Left cardiac atrium (tissue), 4 donors: Measurements from ENCODE around the gene VAMP7. TPM values are rescaled to one million over a fixed set of nuclear protein-coding genes. Genes with fewer than 3 reads are reported as not detected.
"Not testable (repeated sequence)": the region's sequence is repeated elsewhere in the genome, so short reads cannot be mapped to it uniquely, and the experiment has no call there.

Experiments used
- ATAC-seq, 2 donors: fragments of 200-7000 bp; cut with Tn5 transposase; one replicate each; pipeline ENCODE4 v1.9.1; 2020; ENCODE audit warnings: mild to moderate bottlenecking in 2 of 2, moderate library complexity in 2 of 2
- DNase-seq: peaks from one replicate; pipeline ENCODE4 v3.0.0-alpha.2; 2020
- intact Hi-C, 2 donors: fragments of 100-400 bp; cut with DNase I; formaldehyde crosslinking; loops; one replicate each; pipeline versions ENCODE4 v1.14.1 to v1.15.1; 2022 to 2023
- total RNA-seq, 2 donors: library from RNA; stranded (reverse); fragmentation: NEBNext Ultra II Directional; extraction: Animal tissue kit (Norgen Biotek cat#: 25700); gene quantifications; one replicate each; pipeline ENCODE4 v1.2.1, GENCODE V29; 2021
- donor health status: DM: no; HTN: yes; CAD: no.
- donor health status: DM: no; HTN: yes; CAD: no; lungs with severe emphysema.
- donor health status: DM: yes; HTN: yes; CAD: no.
- donor health status: Dilated cardiomyopathy.

Gene VAMP7
- total RNA-seq, 2 donors from 2014 or later: 20.9 to 22.8 TPM

DNA sequence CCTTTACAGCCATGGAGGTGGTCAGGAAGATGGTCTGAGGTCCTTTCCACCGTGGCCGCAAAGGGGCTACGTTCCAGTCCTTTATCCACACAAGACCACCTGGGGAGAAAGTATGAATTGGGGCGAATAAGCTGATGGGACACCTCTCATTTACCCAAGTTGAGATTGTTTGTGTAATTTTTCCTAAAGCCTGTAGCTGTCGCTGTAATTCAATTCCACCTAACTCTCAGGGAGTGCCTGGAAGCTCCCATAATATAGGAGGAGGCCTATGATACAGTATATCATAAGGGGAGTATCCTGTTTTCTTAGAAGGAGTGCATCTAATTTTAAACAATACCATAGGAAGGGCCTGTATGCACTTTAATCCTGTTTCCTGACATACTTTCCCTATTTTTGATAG is 90.5 kb downstream of the VAMP7 start:
- ATAC-seq, DNase-seq, intact Hi-C loops: not testable (repeated sequence)

DNA sequence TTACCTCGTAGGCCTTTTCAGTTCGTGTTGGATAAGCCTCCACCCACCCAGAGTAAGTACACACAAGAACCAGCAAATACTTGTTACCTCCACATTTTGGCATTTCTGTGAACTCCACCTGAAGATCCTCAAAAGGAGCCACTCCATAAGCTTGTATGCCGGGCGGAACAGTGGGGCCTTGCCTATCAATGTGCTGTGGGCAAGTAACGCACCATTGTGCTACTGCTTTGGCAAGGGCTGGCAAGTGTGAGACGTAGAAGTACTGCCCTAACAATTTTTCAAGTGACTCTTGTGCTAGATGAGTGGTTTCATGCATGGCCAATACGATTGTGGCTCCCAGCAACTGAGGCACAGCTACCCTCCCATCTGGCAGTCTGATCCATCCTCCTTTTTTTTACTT is 91.1 kb downstream of the VAMP7 start:
- ATAC-seq, intact Hi-C loops: not testable (repeated sequence)

DNA sequence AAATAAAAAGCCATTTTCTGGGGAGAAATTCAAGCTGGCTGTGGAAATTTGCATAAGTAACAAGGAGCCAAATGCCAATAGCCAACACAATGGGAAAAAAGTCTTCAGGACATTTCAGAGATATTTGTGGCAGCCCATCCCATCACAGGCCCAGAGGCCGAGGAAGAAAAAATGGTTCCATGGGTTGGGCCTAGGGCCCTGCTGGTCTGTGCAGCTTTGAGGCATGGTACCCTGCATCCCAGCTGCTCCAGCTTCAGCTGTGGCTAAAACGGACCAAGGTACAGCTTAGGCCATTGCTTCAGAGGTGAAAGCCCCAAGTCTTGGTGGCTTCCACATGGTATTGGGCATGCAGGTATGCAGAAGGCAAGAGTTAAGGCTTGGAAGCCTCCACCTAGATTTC is 102.2 kb downstream of the VAMP7 start:
- DNase-seq (no peak), ATAC-seq (no peak)
- intact Hi-C loops: no loop called here

More for the DNA sequence above, 91.1 kb downstream of the VAMP7 start:
- not testable (repeated sequence) for DNase-seq

DNA sequence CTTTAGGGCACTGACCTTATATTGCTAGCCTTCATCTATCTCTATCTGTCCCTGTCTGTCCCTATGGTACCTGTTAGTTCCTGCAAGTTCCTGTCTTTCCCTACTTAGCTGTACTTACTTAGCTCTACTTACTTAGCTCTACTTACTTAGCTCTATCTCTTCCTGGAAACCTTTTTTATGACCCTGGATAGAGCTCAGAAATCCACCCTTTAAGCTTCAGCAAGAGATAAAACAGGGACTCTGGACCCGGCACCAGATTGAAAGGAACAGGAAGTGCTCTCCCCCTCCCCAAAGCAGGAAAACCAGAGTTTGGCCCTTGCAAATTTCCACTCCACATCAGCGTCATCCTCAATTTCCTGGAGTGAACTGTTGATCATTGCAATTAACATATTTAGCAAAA is 104.1 kb downstream of the VAMP7 start:
- intact Hi-C loops: no loop called here
- DNase-seq: no peak
- no peak for ATAC-seq

DNA sequence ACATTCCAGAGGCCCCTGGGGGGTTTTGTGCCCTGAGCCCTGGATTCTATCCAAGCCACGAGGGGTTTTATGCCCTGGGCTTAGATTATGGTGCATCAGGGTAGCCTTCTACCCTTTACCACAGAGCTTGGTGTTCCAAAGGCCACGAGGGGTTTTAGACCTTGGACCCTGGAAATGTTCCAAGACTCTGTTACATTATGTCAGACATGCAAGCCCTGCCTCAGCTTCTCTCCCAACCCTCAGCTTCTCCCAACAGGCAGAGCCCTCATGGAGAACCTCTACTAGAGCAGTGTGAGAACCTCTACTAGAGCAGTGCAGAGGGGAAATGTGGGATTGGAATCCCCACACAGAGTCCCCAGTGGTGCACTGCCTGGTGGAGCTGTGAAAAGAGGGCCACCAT is 105.8 kb downstream of the VAMP7 start:
- ATAC-seq, DNase-seq, intact Hi-C loops: not testable (repeated sequence)

DNA sequence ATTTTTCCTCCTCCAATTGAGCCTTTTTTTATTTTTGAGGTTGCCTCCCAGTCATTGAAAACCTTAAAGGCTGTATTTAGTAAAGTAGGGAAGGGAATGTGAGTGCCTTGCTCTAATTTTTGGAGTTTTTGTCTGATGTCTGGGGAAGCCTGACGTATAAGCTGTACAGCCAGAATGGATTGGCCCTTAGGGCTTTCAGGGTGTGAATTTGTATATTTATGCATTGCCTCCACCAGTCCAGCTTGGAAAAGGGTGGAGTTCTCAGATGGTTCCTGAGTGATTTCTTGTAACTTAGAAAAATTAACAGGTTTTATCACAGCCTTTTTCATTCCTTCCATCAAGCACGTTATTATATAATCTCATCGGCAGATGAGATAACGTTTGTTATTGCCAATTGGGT is 107.7 kb downstream of the VAMP7 start:
- no peak for ATAC-seq
- no peak for DNase-seq
- intact Hi-C loops: no loop called here

Other genes starting within 250 kb of the VAMP7 start
- not detected for gene IL9R, start 116.4 kb downstream of the VAMP7 start, total RNA-seq